Endothelial cell of umbilical vein (primary cell): ENCODE results near the gene KHDRBS1.

Experiments
- CTCF ChIP-seq, 2 donors: IDR thresholded peaks; 1 replicate in 1 of 2; 2 replicates in 1 of 2; pipeline ENCODE4 v1.5.1; 2011; ENCODE audit warnings: low read length in 2 of 2, mild to moderate bottlenecking in 2 of 2, moderate library complexity in 2 of 2, control low read depth in 1 of 2, inconsistent platforms in 1 of 2, low read depth in 1 of 2; ENCODE audit not compliant: insufficient read depth in 1 of 2; ENCODE audit errors: extremely low read depth in 1 of 2
- MAX ChIP-seq: IDR thresholded peaks from 2 replicates; pipeline ENCODE4 v1.6.1; 2011; ENCODE audit not compliant: insufficient read depth, insufficient read length
- POLR2A ChIP-seq: IDR thresholded peaks from 2 replicates; pipeline ENCODE4 v1.6.1; 2012; ENCODE audit warnings: low read depth, mild to moderate bottlenecking, control low read depth, low read length
- POLR2AphosphoS5 ChIP-seq: IDR thresholded peaks from 2 replicates; pipeline ENCODE4 v1.6.1; 2012; ENCODE audit warnings: low read depth, mild to moderate bottlenecking, control low read depth, low read length, moderate library complexity; ENCODE audit not compliant: insufficient read depth

GRCh38 chr1:32007591-32007940 lies 6.1 kb upstream of the KHDRBS1 start:
- TF ChIP-seq CTCF (IDR thresholded peaks at IDR 0.05; ENCODE audit: extremely low read depth in 1 of 2, insufficient read depth in 1 of 2, low read depth in 1 of 2, low read length in 2 of 2) (no peak), POLR2A (no peak), MAX (no peak), POLR2AphosphoS5 (no peak)
